K562 (cell line): ENCODE data around the gene MAP3K7CL. TPM values are rescaled to one million over a fixed set of nuclear protein-coding genes. Genes with fewer than 3 reads are reported as not detected.
A peak's percentile ranks its signal among the peaks of the same experiment; 100 is the strongest.

Experiments
- BDP1 ChIP-seq: IDR thresholded peaks from 3 replicates; pipeline ENCODE4 v1.6.1; 2011; ENCODE audit not compliant: insufficient read length, insufficient read depth
- CEBPZ ChIP-seq: fragments of 150-350 bp; IDR thresholded peaks from 2 replicates; pipeline ENCODE4 v1.6.1; 2014; ENCODE audit warnings: low read depth, mild to moderate bottlenecking, low read length, borderline replicate concordance
- ELF1 ChIP-seq: fragments of 200-800 bp; sonication (Bioruptor generic); IDR thresholded peaks from 2 replicates; pipeline ENCODE4 v1.6.1; 2016; ENCODE audit warnings: missing genetic modification characterization, missing compliant biosample characterization
- EP300 ChIP-seq: IDR thresholded peaks from 2 replicates; pipeline ENCODE4 v1.6.1; 2012; ENCODE audit warnings: low read length, improper control_type of control experiment
- FOXA3 ChIP-seq, 2 experiments: fragments of 450-650 bp in 1 of 2; sonication (generic) in 1 of 2; formaldehyde crosslinking; IDR thresholded peaks in 1 of 2; conservative IDR thresholded peaks in 1 of 2; 2 replicates each; pipeline versions ENCODE4 v1.4.0 to v1.8.0; 2020 to 2022; ENCODE audit warnings: mild to moderate bottlenecking in 2 of 2, missing genetic modification reagents in 1 of 2
- GABPA ChIP-seq: fragments of 200-800 bp; sonication (Bioruptor generic); conservative IDR thresholded peaks from 2 replicates; pipeline ENCODE4 v1.6.1; 2016; ENCODE audit warnings: low read depth, missing genetic modification characterization, missing compliant biosample characterization
- HMGXB4 ChIP-seq: sonication (generic); formaldehyde crosslinking; IDR thresholded peaks from 2 replicates; pipeline ENCODE4 v1.8.1; 2023; ENCODE audit warnings: mild to moderate bottlenecking, missing genetic modification reagents
- JUN ChIP-seq, 2 experiments: sonication (generic) in 1 of 2; formaldehyde crosslinking in 1 of 2; IDR thresholded peaks; 2 replicates each; pipeline versions ENCODE4 v1.6.1 to v1.8.0; 2012 to 2022; ENCODE audit warnings: borderline replicate concordance in 2 of 2, mild to moderate bottlenecking in 2 of 2, improper control_type of control experiment in 1 of 2, low read depth in 1 of 2, low read length in 1 of 2, missing genetic modification reagents in 1 of 2
- KLF1 ChIP-seq: fragments of 450-650 bp; IDR thresholded peaks from 2 replicates; pipeline ENCODE4 v1.6.1; 2016; ENCODE audit warnings: missing genetic modification characterization, missing compliant biosample characterization
- LEF1 ChIP-seq: fragments of 450-650 bp; IDR thresholded peaks from 2 replicates; pipeline ENCODE4 v1.6.1; 2016; ENCODE audit warnings: mild to moderate bottlenecking
- NBN ChIP-seq: fragments of 450-650 bp; IDR thresholded peaks from 2 replicates; pipeline ENCODE4 v1.6.1; 2016; ENCODE audit warnings: low read depth, mild to moderate bottlenecking
- RAD21 ChIP-seq, 2 experiments: fragments of 250-450 bp in 1 of 2; fragments of 450-650 bp in 1 of 2; sonication (Bioruptor Pico) in 1 of 2; formaldehyde crosslinking in 1 of 2; IDR thresholded peaks in 1 of 2; conservative IDR thresholded peaks in 1 of 2; 2 replicates each; pipeline versions ENCODE4 v1.4.0 to v1.8.0; 2020 to 2022; ENCODE audit warnings: mild to moderate bottlenecking in 2 of 2, moderate library complexity in 1 of 2
- RBM39 ChIP-seq: fragments of 200-400 bp; formaldehyde crosslinking; optimal IDR thresholded peaks from 2 replicates; pipeline ENCODE3; 2018; ENCODE audit warnings: low read depth, low read length
- SMARCA4 ChIP-seq: fragments of 450-650 bp; IDR thresholded peaks from 2 replicates; pipeline ENCODE4 v1.6.1; 2016
- TEAD2 ChIP-seq: fragments of 450-650 bp; IDR thresholded peaks from 2 replicates; pipeline ENCODE4 v1.6.1; 2016; ENCODE audit warnings: missing genetic modification characterization, control low read depth, missing compliant biosample characterization
- TEAD4 ChIP-seq, 2 experiments: sonication (generic) in 1 of 2; formaldehyde crosslinking in 1 of 2; IDR thresholded peaks; 2 replicates each; pipeline versions ENCODE4 v1.6.1 to v1.8.0; 2012 to 2022; ENCODE audit warnings: borderline replicate concordance in 1 of 2, inconsistent platforms in 1 of 2, low read length in 1 of 2, mild to moderate bottlenecking in 1 of 2, missing genetic modification reagents in 1 of 2
- TGIF2 ChIP-seq: sonication (generic); formaldehyde crosslinking; IDR thresholded peaks from 2 replicates; pipeline ENCODE4 v1.8.1; 2022; ENCODE audit warnings: mild to moderate bottlenecking, missing genetic modification reagents, moderate library complexity
- ZNF561 ChIP-seq: fragments of 450-650 bp; formaldehyde crosslinking; conservative IDR thresholded peaks from 2 replicates; pipeline ENCODE4 v1.4.0; 2020; ENCODE audit warnings: mild to moderate bottlenecking, moderate library complexity
- ZNF766 ChIP-seq: fragments of 200-800 bp; sonication (Bioruptor generic); conservative IDR thresholded peaks from 2 replicates; pipeline ENCODE4 v1.6.1; 2016; ENCODE audit warnings: missing genetic modification characterization, missing compliant biosample characterization
- ZNF778 ChIP-seq: fragments of 450-650 bp; formaldehyde crosslinking; IDR thresholded peaks from 2 replicates; pipeline ENCODE4 v1.4.0; 2020; ENCODE audit warnings: mild to moderate bottlenecking, moderate library complexity
- polyA plus RNA-seq, 8 experiments: library from polyadenylated mRNA; depleted of rRNA in 4 of 8; stranded (reverse) in 5 of 8; unstranded in 3 of 8; fragments of >200 nt; fragmentation: Nextera tagmentation in 2 of 8; fragmentation: Illumina TruSeq in 1 of 8; extraction: Ambion mirVana in 2 of 8; extraction: Trizol in 1 of 8; gene quantifications; 2 replicates each; pipeline versions ENCODE4 v1.2.1 to v1.2.3, GENCODE V29; 2011 to 2014; ENCODE audit warnings: inconsistent platforms in 1 of 8, missing spikeins in 1 of 8
- total RNA-seq, 7 experiments: library from RNA; depleted of rRNA in 6 of 7; stranded (reverse); fragments of >200 nt in 6 of 7; fragmentation: Illumina TruSeq in 2 of 7; extraction: Trizol in 2 of 7; gene quantifications; 2 replicates each; pipeline versions ENCODE4 v1.2.1 to v1.2.3, GENCODE V29; 2011 to 2021; ENCODE audit warnings: low replicate concordance in 1 of 7

The MAP3K7CL gene
- total and polyA plus RNA-seq, 9 of the 15 experiments (the other 6 are each of a cell fraction or from before 2014, with no cell fraction given): 0.13 to 0.15 (median 0.14) TPM; not detected in 6

- TF ChIP-seq HMGXB4 (CRISPR knock-in tag) (no peak), GABPA (tag) (peak; percentile 60), NBN (peak; percentile 77; the same call in 1 of the 2 replicates), ZNF561 (CRISPR knock-in tag) (no peak), ELF1 (tag) (peak; percentile 81), RAD21 (CRISPR knock-in tag; conservative IDR thresholded peaks at IDR 0.05 in 1 of 2, IDR thresholded peaks at IDR 0.05 in 1 of 2) (peak; percentile 19 to 50; a peak in 2 of 4 replicates), ZNF766 (CRISPR knock-in tag) (peak; percentile 82; the same call in 1 of the 2 replicates), TEAD4 (IDR thresholded peaks at IDR 0.05; ENCODE audit: low read length) (peak; percentile 57; the same call in 1 of the 2 replicates), TEAD4 (CRISPR knock-in tag; IDR thresholded peaks at IDR 0.05; ENCODE audit: borderline replicate concordance) (no peak), LEF1 (peak; percentile 43; the same call in 1 of the 2 replicates), ZNF778 (CRISPR knock-in tag) (no peak), FOXA3 (CRISPR knock-in tag; conservative IDR thresholded peaks at IDR 0.05 in 1 of 2, IDR thresholded peaks at IDR 0.05 in 1 of 2) (peak in 1 of 2 experiments; percentile 78; a peak in 2 of 4 replicates), KLF1 (tag) (0 out of 2 replicates have a peak, but pooled peaks have one; percentile 57), JUN (IDR thresholded peaks at IDR 0.05; ENCODE audit: borderline replicate concordance, low read depth, low read length) (peak; percentile 99), JUN (CRISPR knock-in tag; IDR thresholded peaks at IDR 0.05; ENCODE audit: borderline replicate concordance) (0 out of 2 replicates have a peak, but pooled peaks have one; percentile 45), EP300 (peak; percentile 65), RBM39 (no peak), BDP1 (no peak), TEAD2 (tag) (no peak), SMARCA4 (peak; percentile 90), TGIF2 (CRISPR knock-in tag) (no peak), CEBPZ (no peak)
Measured at GRCh38 chr21:29195981-29196669, 65.7 kb downstream of the MAP3K7CL start (continued).
